Tibial artery (tissue), 4 donors: ENCODE measurements around the gene MYL10.

ENCODE experiments used
- DNase-seq, 2 donors: peaks; one replicate each; pipeline ENCODE4 v3.0.0-alpha.2; 2019
- H3K27ac ChIP-seq, 2 donors: fragments of 200-600 bp; sonication (generic) in 1 of 2; 1 replicate in 1 of 2; 2 replicates in 1 of 2; pipeline ENCODE4 v1.5.1; 2018 to 2019; ENCODE audit warnings: mild to moderate bottlenecking in 1 of 2
- H3K27me3 ChIP-seq, 2 donors: fragments of 200-600 bp; sonication (generic) in 1 of 2; one replicate each; pipeline versions ENCODE4 v1.5.1 to v1.6.0; 2016 to 2019
- H3K36me3 ChIP-seq, 3 donors: fragments of 200-600 bp; sonication (generic) in 2 of 3; one replicate each; pipeline ENCODE4 v1.5.1; 2016 to 2019; ENCODE audit warnings: mild to moderate bottlenecking in 2 of 3
- H3K4me1 ChIP-seq, 4 donors: fragments of 200-600 bp; sonication (generic) in 2 of 4; 1 replicate in 3 of 4; 2 replicates in 1 of 4; pipeline ENCODE4 v1.5.1; 2016 to 2019
- H3K4me3 ChIP-seq, 2 donors: fragments of 200-600 bp; sonication (generic) in 1 of 2; 1 replicate in 1 of 2; 2 replicates in 1 of 2; pipeline ENCODE4 v1.5.1; 2018 to 2019; ENCODE audit warnings: mild to moderate bottlenecking in 2 of 2
- H3K9me3 ChIP-seq, 3 donors: fragments of 200-600 bp; sonication (generic) in 1 of 3; one replicate each; pipeline ENCODE4 v1.5.1; 2016 to 2019
- intact Hi-C: fragments of 100-400 bp; cut with DNase I; formaldehyde crosslinking; loops from one replicate; pipeline ENCODE4 v1.15.0; 2023; ENCODE audit warnings: low total_unique reads
- TF ChIP-seq, protein P1 (sequence below), 2 experiments: fragments of 200-600 bp in 1 of 2; fragments of 450-650 bp in 1 of 2; IDR thresholded peaks; one replicate each; pipeline ENCODE4 v1.5.1; 2017 to 2019; ENCODE audit warnings: antibody characterized with exemption in 2 of 2, mild to moderate bottlenecking in 1 of 2, moderate library complexity in 1 of 2

MYL10 gene

GRCh38 chr7:101669307-101669706, 40.2 kb upstream of the MYL10 start:
- Histone ChIP-seq H3K4me3 (no peak overlapping the region), H3K4me1 (peaks cover 0 to 4% (median 2%) of the 10 kb centered on the region in 4 donors), H3K27me3 (peaks cover 0 to 2% of the 10 kb centered on the region in 2 donors), H3K27ac (no peak overlapping the region), H3K9me3 (peaks cover 0 to 6% (median 0%) of the 10 kb centered on the region in 3 donors), H3K36me3 (no peaks in the 10 kb centered on the region)
- no peak for DNase-seq
- TF ChIP-seq, protein P1, sequence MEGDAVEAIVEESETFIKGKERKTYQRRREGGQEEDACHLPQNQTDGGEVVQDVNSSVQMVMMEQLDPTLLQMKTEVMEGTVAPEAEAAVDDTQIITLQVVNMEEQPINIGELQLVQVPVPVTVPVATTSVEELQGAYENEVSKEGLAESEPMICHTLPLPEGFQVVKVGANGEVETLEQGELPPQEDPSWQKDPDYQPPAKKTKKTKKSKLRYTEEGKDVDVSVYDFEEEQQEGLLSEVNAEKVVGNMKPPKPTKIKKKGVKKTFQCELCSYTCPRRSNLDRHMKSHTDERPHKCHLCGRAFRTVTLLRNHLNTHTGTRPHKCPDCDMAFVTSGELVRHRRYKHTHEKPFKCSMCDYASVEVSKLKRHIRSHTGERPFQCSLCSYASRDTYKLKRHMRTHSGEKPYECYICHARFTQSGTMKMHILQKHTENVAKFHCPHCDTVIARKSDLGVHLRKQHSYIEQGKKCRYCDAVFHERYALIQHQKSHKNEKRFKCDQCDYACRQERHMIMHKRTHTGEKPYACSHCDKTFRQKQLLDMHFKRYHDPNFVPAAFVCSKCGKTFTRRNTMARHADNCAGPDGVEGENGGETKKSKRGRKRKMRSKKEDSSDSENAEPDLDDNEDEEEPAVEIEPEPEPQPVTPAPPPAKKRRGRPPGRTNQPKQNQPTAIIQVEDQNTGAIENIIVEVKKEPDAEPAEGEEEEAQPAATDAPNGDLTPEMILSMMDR (IDR thresholded peaks at IDR 0.05) = no peak
- intact Hi-C loops = no loop called here

- Histone ChIP-seq H3K9me3 (peaks cover 0 to 6% (median 0%) of the 10 kb centered on the region in 3 donors), H3K4me3 (no peak overlapping the region), H3K36me3 (no peaks in the 10 kb centered on the region), H3K4me1 (peaks cover 0 to 4% (median 2%) of the 10 kb centered on the region in 4 donors), H3K27ac (no peak overlapping the region), H3K27me3 (peaks cover 0 to 3% of the 10 kb centered on the region in 2 donors)
- intact Hi-C loops = no loop called here
- TF ChIP-seq, protein P1 (IDR thresholded peaks at IDR 0.05) = no peak
- no peak for DNase-seq
Measured at GRCh38 chr7:101668726-101669125, 39.6 kb upstream of the MYL10 start.

DNA sequence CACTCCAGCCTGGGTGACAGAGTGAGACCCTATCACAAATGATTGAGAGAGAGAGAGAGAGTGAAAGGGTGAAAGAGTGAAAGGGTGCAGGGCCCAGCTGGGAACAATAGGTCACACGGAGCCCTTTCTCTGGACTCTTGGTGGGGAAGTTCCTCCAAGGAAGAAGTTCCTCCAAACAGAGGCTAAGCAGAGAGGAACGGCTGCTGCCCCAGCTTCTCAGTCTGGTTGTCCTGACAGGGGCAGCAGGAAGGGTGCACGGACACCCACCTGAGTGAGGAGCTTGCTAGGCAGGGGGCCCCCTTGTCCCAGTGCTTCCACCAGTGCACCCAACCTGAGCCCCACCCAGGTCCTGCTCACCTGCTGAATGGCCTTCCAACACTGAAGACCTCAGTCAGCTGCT, 38.8 kb upstream of the MYL10 start:
- no peak overlapping the region for H3K4me3 ChIP-seq
- no peak overlapping the region for H3K27ac ChIP-seq
- H3K27me3 ChIP-seq = peaks cover 0 to 3% of the 10 kb centered on the region in 2 donors
- peaks cover 0 to under 1% (median 0%) of the 10 kb centered on the region in 3 donors for H3K9me3 ChIP-seq
- H3K4me1 ChIP-seq = peaks cover 0 to 4% (median 2%) of the 10 kb centered on the region in 4 donors
- intact Hi-C loops = no loop called here
- TF ChIP-seq, protein P1 (IDR thresholded peaks at IDR 0.05) = no peak
- DNase-seq = no peak
- H3K36me3 ChIP-seq = no peaks in the 10 kb centered on the region

- intact Hi-C loops = no loop called here
- no peak overlapping the region for H3K27ac ChIP-seq
Measured at GRCh38 chr7:101667399-101667798, 38.3 kb upstream of the MYL10 start.

GRCh38 chr7:101666741-101667140, 37.6 kb upstream of the MYL10 start:
- TF ChIP-seq, protein P1 (IDR thresholded peaks at IDR 0.05) = no peak
- DNase-seq = no peak
- H3K27ac ChIP-seq = no peak overlapping the region

More at GRCh38 chr7:101667399-101667798, 38.3 kb upstream of the MYL10 start:
- Histone ChIP-seq H3K4me1 (peaks cover 0 to 4% (median 2%) of the 10 kb centered on the region in 4 donors), H3K36me3 (no peaks in the 10 kb centered on the region), H3K4me3 (no peak overlapping the region), H3K27me3 (peaks cover 0 to 3% of the 10 kb centered on the region in 2 donors), H3K9me3 (no peaks in the 10 kb centered on the region)
- TF ChIP-seq, protein P1 (IDR thresholded peaks at IDR 0.05) = no peak
- no peak for DNase-seq

DNA sequence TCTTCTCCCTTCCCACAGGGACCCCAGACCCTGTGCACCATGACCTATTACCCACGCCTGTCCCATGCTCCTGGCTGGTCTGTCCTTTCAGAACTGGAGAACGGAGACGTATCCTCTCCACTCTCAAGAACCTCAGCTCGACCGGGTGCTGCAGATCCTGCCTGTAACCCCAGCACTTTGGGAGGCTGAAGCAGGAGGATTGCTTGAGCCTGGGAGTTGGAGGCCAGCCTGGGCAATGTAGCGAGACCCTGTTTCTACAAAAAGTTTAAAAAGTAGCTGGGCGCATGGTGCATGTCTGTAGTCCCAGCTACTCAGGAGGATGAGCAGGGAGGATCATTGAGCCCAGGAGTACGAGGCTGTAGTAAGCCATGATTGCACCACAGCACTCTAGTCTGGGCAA, 37.2 kb upstream of the MYL10 start:
- no peak overlapping the region for H3K4me3 ChIP-seq
- no peak overlapping the region for H3K27ac ChIP-seq
- intact Hi-C loops = no loop called here
- H3K4me1 ChIP-seq = peaks cover 0 to 2% (median under 1%) of the 10 kb centered on the region in 4 donors
- no peaks in the 10 kb centered on the region for H3K36me3 ChIP-seq
- no peak for DNase-seq
- TF ChIP-seq, protein P1 (IDR thresholded peaks at IDR 0.05) = no peak
- H3K27me3 ChIP-seq = peaks cover 0 to 3% of the 10 kb centered on the region in 2 donors
- H3K9me3 ChIP-seq = no peaks in the 10 kb centered on the region

More at GRCh38 chr7:101666741-101667140, 37.6 kb upstream of the MYL10 start:
- intact Hi-C loops = no loop called here
- H3K9me3 ChIP-seq = no peaks in the 10 kb centered on the region
- peaks cover 0 to 3% of the 10 kb centered on the region in 2 donors for H3K27me3 ChIP-seq
- H3K36me3 ChIP-seq = no peaks in the 10 kb centered on the region
- H3K4me3 ChIP-seq = no peak overlapping the region
- H3K4me1 ChIP-seq = peaks cover 0 to 4% (median 2%) of the 10 kb centered on the region in 4 donors
